Cardiac muscle cell (in vitro differentiated cells and primary cell): ENCODE results near the gene OSM. TPM values are rescaled to one million over a fixed set of nuclear protein-coding genes. Genes with fewer than 3 reads are reported as not detected.
A peak's percentile ranks its signal among the peaks of the same experiment; 100 is the strongest.

ENCODE experiments used
- DNase-seq, 2 donors: peaks; one replicate each; pipeline versions ENCODE4 v3.0.0 to v3.0.0-alpha.2; 2010 to 2017; ENCODE audit warnings: low read depth in 1 of 2, low spot score in 1 of 2
- H3K27ac ChIP-seq: fragments of 200-600 bp; sonication (generic); 2 replicates; pipeline ENCODE4 v1.5.1; 2016
- H3K27me3 ChIP-seq: fragments of 200-600 bp; sonication (generic); 2 replicates; pipeline ENCODE4 v1.6.0; 2016; ENCODE audit warnings: control low read depth
- H3K36me3 ChIP-seq: fragments of 200-600 bp; sonication (generic); 2 replicates; pipeline ENCODE4 v1.5.1; 2016; ENCODE audit warnings: control low read depth
- H3K4me1 ChIP-seq: fragments of 200-600 bp; sonication (generic); 2 replicates; pipeline ENCODE4 v1.8.1; 2017; ENCODE audit warnings: low read depth, mild to moderate bottlenecking, mixed run types
- H3K4me3 ChIP-seq: fragments of 200-600 bp; sonication (generic); 2 replicates; pipeline ENCODE4 v1.5.1; 2016; ENCODE audit warnings: mild to moderate bottlenecking
- H3K9me3 ChIP-seq: fragments of 200-600 bp; sonication (generic); 2 replicates; pipeline ENCODE4 v1.5.1; 2017; ENCODE audit warnings: low read depth, mild to moderate bottlenecking, control low read depth
- polyA plus RNA-seq: library from polyadenylated mRNA; unstranded; fragments of >200 nt; fragmentation: Nextera tagmentation; extraction: Ambion mirVana; gene quantifications from 2 replicates; pipeline ENCODE4 v1.2.1, GENCODE V29; 2016
- total RNA-seq: library from RNA; depleted of rRNA; stranded (reverse); fragments of >200 nt; gene quantifications from 2 replicates; pipeline ENCODE4 v1.2.3, GENCODE V29; 2016
- TF ChIP-seq, protein P1 (sequence below): IDR thresholded peaks from 2 replicates; pipeline ENCODE4 v1.5.1; 2012; ENCODE audit warnings: low read depth, mild to moderate bottlenecking, low read length

Gene OSM
- total and polyA plus RNA-seq, 2 experiments from 2014 or later, result not detected

DNA sequence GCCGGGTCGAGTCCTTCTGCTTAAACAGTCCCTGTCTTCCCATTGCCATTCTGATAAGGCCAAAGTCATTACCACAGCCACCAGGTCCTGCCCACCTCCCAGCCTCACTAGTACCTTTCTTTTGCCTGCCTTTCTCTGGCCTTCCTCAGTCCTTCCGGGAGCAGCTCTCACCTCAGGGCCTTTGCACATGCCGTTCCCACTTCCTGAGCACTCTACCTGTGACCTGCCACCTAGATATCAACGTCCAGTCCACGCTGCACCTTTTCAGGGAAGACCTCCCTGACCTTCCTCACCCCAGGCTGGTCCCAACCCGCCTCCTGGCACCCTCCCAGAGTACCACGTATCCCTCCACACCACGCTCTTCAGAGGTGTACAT is 7.8 kb upstream of the OSM start:
- Histone ChIP-seq H3K27me3 (no peaks in the 10 kb centered on the region), H3K27ac (no peak overlapping the region), H3K9me3 (no peaks in the 10 kb centered on the region), H3K4me1 (peaks cover 12% of the 10 kb centered on the region), H3K4me3 (no peak overlapping the region), H3K36me3 (no peaks in the 10 kb centered on the region)
- no peak for DNase-seq
- TF ChIP-seq, protein P1, sequence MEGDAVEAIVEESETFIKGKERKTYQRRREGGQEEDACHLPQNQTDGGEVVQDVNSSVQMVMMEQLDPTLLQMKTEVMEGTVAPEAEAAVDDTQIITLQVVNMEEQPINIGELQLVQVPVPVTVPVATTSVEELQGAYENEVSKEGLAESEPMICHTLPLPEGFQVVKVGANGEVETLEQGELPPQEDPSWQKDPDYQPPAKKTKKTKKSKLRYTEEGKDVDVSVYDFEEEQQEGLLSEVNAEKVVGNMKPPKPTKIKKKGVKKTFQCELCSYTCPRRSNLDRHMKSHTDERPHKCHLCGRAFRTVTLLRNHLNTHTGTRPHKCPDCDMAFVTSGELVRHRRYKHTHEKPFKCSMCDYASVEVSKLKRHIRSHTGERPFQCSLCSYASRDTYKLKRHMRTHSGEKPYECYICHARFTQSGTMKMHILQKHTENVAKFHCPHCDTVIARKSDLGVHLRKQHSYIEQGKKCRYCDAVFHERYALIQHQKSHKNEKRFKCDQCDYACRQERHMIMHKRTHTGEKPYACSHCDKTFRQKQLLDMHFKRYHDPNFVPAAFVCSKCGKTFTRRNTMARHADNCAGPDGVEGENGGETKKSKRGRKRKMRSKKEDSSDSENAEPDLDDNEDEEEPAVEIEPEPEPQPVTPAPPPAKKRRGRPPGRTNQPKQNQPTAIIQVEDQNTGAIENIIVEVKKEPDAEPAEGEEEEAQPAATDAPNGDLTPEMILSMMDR, result no peak

DNA sequence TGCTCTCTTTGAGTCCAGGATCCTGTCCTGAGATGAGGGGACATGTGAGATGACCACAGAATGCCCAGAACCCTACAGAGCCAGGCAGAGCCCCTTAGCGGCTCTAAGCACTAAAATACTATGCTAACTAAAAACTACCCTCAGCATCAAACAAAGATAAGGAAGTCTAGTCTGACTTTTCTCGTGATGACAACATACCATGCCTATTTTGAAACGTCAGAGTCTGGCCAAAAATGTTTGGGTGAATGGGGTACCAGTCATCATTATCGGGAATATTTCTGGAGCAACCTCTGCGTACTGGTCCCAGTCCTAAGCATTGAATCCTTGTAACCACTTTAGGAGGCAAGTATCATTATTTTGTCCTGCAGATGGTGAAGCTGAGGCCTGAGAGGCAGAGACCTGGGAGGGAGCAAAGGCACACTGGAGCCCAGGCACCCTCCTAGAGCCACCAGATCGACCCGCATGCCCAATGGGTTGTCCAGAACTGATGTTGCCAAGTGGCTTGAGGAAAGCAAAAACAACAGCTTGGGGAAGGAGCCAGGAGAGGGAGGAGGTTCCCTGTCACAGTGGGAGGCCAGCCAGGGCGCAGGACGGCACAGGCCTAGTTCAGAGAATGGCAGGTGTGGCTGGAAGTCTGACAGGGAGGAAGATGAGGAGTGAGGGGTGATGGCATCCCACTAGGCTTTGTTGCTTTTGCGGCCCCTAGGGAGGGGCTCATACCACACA is 7.2 kb upstream of the OSM start:
- TF ChIP-seq, protein P1, result no peak
- DNase-seq, result no peak
- Histone ChIP-seq H3K36me3 (no peaks in the 10 kb centered on the region), H3K4me3 (no peak overlapping the region), H3K4me1 (peaks cover 12% of the 10 kb centered on the region), H3K27ac (no peak overlapping the region), H3K27me3 (no peaks in the 10 kb centered on the region), H3K9me3 (no peaks in the 10 kb centered on the region)

DNA sequence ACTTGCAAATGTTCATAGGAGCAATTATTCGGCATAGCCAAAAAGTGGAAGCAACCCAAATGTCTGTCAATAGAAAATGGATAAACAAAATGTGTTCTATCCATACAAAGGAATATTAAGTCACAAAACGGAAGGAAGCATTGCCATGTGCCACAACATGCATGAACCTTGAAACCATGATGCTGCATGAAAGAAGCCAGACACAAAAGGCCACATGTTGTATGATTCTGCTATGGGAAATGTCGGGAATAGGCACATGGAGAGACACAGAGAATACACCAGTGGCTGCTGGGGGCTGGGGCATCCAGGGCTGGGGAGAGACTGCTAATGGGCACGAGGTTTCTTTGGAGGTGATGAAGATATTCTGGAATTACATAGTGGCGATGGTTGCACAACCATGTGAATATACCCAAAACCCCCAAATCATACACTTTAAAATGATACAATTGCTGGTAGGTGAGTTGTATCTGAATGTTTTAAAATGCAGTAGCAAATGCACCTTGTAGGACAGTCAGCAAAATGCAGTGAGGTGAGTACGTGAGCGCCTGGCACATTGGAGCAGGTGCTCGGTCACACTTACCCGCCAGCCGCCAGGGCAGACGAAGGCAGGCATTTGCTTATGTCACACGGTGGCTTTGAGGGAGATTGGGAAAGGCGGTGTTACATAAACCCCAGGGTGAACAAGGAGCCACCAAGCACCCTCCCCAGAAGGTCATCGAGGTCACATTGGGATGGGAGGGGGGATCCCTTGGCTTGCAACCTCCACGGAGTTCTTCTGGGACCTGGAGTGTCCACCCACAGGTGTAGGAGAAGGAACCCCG is 6.3 kb upstream of the OSM start:
- TF ChIP-seq, protein P1, result no peak
- Histone ChIP-seq H3K4me1 (peaks cover 12% of the 10 kb centered on the region), H3K27ac (no peak overlapping the region), H3K4me3 (no peak overlapping the region), H3K36me3 (no peaks in the 10 kb centered on the region), H3K9me3 (no peaks in the 10 kb centered on the region), H3K27me3 (no peaks in the 10 kb centered on the region)
- no peak for DNase-seq

DNA sequence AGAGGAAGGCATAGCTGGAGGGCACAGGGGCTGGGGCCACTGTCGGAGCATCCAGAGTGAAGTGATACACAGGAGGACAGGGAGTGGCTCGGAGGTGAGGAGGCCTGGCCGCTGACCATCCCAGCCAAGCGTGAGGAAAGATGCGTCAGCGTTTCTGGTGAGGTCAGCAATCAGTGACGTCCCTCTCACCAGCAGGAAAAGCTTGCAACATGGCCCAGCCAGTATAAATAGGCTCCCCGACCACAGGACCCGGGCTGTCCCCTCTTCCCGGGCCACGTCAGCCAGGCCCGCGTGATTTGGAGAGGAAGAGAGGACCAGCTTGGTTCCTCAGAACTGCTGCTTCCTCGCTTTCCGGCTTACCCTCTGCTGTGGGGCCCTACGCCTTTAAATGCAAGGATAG is 4.2 kb upstream of the OSM start:
- TF ChIP-seq, protein P1, result no peak
- no peaks in the 10 kb centered on the region for H3K27me3 ChIP-seq
- H3K4me3 ChIP-seq, result no peak overlapping the region
- H3K36me3 ChIP-seq, result no peaks in the 10 kb centered on the region
- no peak overlapping the region for H3K27ac ChIP-seq
- DNase-seq, result peak in 1 of 2 donors; percentile 88
- H3K9me3 ChIP-seq, result no peaks in the 10 kb centered on the region
- peaks cover 6% of the 10 kb centered on the region for H3K4me1 ChIP-seq

DNA sequence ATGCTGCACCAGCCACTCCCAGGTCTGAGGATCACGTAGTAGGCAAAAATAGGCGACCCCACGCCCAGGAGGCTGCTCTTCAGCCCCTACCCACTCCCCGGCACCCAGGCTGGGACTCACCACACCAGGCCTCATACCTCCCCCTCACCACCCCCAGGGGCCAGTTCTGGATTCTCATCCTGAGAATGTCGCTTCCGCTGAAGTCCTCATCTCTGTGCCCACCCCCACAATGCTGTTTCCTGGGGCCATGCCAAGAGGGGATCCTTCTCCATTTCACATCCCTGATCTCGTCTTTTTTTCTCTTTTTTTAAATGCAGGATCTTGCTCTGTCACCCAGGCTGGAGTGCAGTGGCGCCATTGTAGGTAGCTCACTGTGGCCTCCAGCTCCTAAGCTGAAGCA is 1.7 kb upstream of the OSM start:
- Histone ChIP-seq H3K4me3 (no peak overlapping the region), H3K4me1 (peaks cover 2% of the 10 kb centered on the region), H3K27me3 (no peaks in the 10 kb centered on the region), H3K27ac (no peak overlapping the region), H3K9me3 (no peaks in the 10 kb centered on the region), H3K36me3 (no peaks in the 10 kb centered on the region)
- TF ChIP-seq, protein P1, result no peak
- DNase-seq, result no peak
